IgD-negative memory B cell (primary cell): Measurements from ENCODE around the gene COL12A1. TPM values are rescaled to one million over a fixed set of nuclear protein-coding genes. Genes with fewer than 3 reads are reported as not detected.

Experiments used
- H3K27ac Mint-ChIP-seq, 3 donors: one replicate each; pipeline ENCODE4 v1.8.0; 2020 to 2022; ENCODE audit warnings: mild to moderate bottlenecking in 3 of 3, mixed read lengths in 3 of 3, moderate library complexity in 1 of 3
- H3K27me3 Mint-ChIP-seq: one replicate; pipeline ENCODE4 v1.8.0; 2021; ENCODE audit warnings: mixed read lengths
- H3K36me3 Mint-ChIP-seq: one replicate; pipeline ENCODE4 v1.8.0; 2020; ENCODE audit warnings: mild to moderate bottlenecking, mixed read lengths
- H3K4me1 Mint-ChIP-seq, 3 donors: one replicate each; pipeline ENCODE4 v1.8.0; 2020 to 2022; ENCODE audit warnings: mixed read lengths in 3 of 3, mild to moderate bottlenecking in 1 of 3
- H3K4me3 Mint-ChIP-seq, 4 donors: one replicate each; pipeline ENCODE4 v1.8.0; 2020 to 2022; ENCODE audit warnings: mild to moderate bottlenecking in 4 of 4, mixed read lengths in 4 of 4, moderate library complexity in 3 of 4
- H3K9me3 Mint-ChIP-seq, 3 donors: one replicate each; pipeline ENCODE4 v1.8.0; 2020 to 2021; ENCODE audit warnings: mixed read lengths in 3 of 3, mild to moderate bottlenecking in 1 of 3
- polyA plus RNA-seq: library from polyadenylated mRNA; unstranded; fragments of 300-500 nt; fragmentation: Illumina TruSeq; gene quantifications from one replicate; pipeline ENCODE4 v1.2.3, GENCODE V29; 2021

The COL12A1 gene
- polyA plus RNA-seq, 1 donor from 2014 or later: not detected

- no peak overlapping the region for H3K4me3 Mint-ChIP-seq
- H3K27me3 Mint-ChIP-seq: peaks cover 6% of the 10 kb centered on the region
- H3K36me3 Mint-ChIP-seq: no peaks in the 10 kb centered on the region
- H3K4me1 Mint-ChIP-seq: no peaks in the 10 kb centered on the region
- H3K27ac Mint-ChIP-seq: no peak overlapping the region
- peaks cover 0 to 2% (median 0%) of the 10 kb centered on the region in 3 donors for H3K9me3 Mint-ChIP-seq
Measured at GRCh38 chr6:75176076-75176582, 29.7 kb downstream of the COL12A1 start.

GRCh38 chr6:75171986-75172385 is 33.9 kb downstream of the COL12A1 start:
- Mint-ChIP-seq H3K4me3 (no peak overlapping the region), H3K4me1 (no peaks in the 10 kb centered on the region), H3K9me3 (peaks cover 0 to 2% (median 0%) of the 10 kb centered on the region in 3 donors), H3K36me3 (no peaks in the 10 kb centered on the region), H3K27ac (no peak overlapping the region), H3K27me3 (peaks cover 8% of the 10 kb centered on the region)

- no peak overlapping the region for H3K4me3 Mint-ChIP-seq
- H3K36me3 Mint-ChIP-seq: no peaks in the 10 kb centered on the region
- H3K27me3 Mint-ChIP-seq: peaks cover 8% of the 10 kb centered on the region
- H3K27ac Mint-ChIP-seq: no peak overlapping the region
- no peaks in the 10 kb centered on the region for H3K4me1 Mint-ChIP-seq
- peaks cover 0 to 2% (median 0%) of the 10 kb centered on the region in 3 donors for H3K9me3 Mint-ChIP-seq
Measured at GRCh38 chr6:75171567-75171966, 34.3 kb downstream of the COL12A1 start.

GRCh38 chr6:75170691-75171560 is 34.9 kb downstream of the COL12A1 start:
- Mint-ChIP-seq H3K36me3 (no peaks in the 10 kb centered on the region), H3K9me3 (peaks cover 0 to 2% (median 0%) of the 10 kb centered on the region in 3 donors), H3K27me3 (peaks cover 8% of the 10 kb centered on the region), H3K27ac (no peak overlapping the region), H3K4me1 (no peaks in the 10 kb centered on the region), H3K4me3 (no peak overlapping the region)

GRCh38 chr6:75169689-75170586 is 35.9 kb downstream of the COL12A1 start:
- Mint-ChIP-seq H3K27me3 (peaks cover 6% of the 10 kb centered on the region), H3K36me3 (no peaks in the 10 kb centered on the region), H3K27ac (no peak overlapping the region), H3K4me3 (no peak overlapping the region), H3K9me3 (peaks cover 0 to under 1% (median 0%) of the 10 kb centered on the region in 3 donors), H3K4me1 (no peaks in the 10 kb centered on the region)

GRCh38 chr6:75167851-75168250 is 38.0 kb downstream of the COL12A1 start:
- H3K4me1 Mint-ChIP-seq: no peaks in the 10 kb centered on the region
- no peak overlapping the region for H3K4me3 Mint-ChIP-seq
- no peaks in the 10 kb centered on the region for H3K36me3 Mint-ChIP-seq
- no peak overlapping the region for H3K27ac Mint-ChIP-seq
- peaks cover 10% of the 10 kb centered on the region for H3K27me3 Mint-ChIP-seq
- H3K9me3 Mint-ChIP-seq: peaks cover 0 to 4% (median 0%) of the 10 kb centered on the region in 3 donors

GRCh38 chr6:75167325-75167724 is 38.5 kb downstream of the COL12A1 start:
- Mint-ChIP-seq H3K27ac (no peak overlapping the region), H3K27me3 (peaks cover 10% of the 10 kb centered on the region), H3K36me3 (no peaks in the 10 kb centered on the region), H3K4me1 (no peaks in the 10 kb centered on the region), H3K9me3 (peaks cover 0 to 4% (median 0%) of the 10 kb centered on the region in 3 donors), H3K4me3 (no peak overlapping the region)

- H3K4me3 Mint-ChIP-seq: no peak overlapping the region
- no peaks in the 10 kb centered on the region for H3K4me1 Mint-ChIP-seq
- no peak overlapping the region for H3K27ac Mint-ChIP-seq
- peaks cover 10% of the 10 kb centered on the region for H3K27me3 Mint-ChIP-seq
- no peaks in the 10 kb centered on the region for H3K36me3 Mint-ChIP-seq
- H3K9me3 Mint-ChIP-seq: peaks cover 0 to 4% (median 0%) of the 10 kb centered on the region in 3 donors
Measured at GRCh38 chr6:75166773-75167172, 39.1 kb downstream of the COL12A1 start.

GRCh38 chr6:75166236-75166635 is 39.6 kb downstream of the COL12A1 start:
- Mint-ChIP-seq H3K4me3 (no peak overlapping the region), H3K27ac (no peak overlapping the region), H3K9me3 (peaks cover 0 to 4% (median 0%) of the 10 kb centered on the region in 3 donors), H3K27me3 (peaks cover 11% of the 10 kb centered on the region), H3K4me1 (no peaks in the 10 kb centered on the region), H3K36me3 (no peaks in the 10 kb centered on the region)

GRCh38 chr6:75158176-75158575 is 47.7 kb downstream of the COL12A1 start:
- Mint-ChIP-seq H3K36me3 (no peaks in the 10 kb centered on the region), H3K27ac (no peak overlapping the region), H3K9me3 (peaks cover 0 to 4% (median 1%) of the 10 kb centered on the region in 3 donors), H3K4me3 (no peak overlapping the region), H3K4me1 (no peaks in the 10 kb centered on the region), H3K27me3 (peaks cover 4% of the 10 kb centered on the region)

GRCh38 chr6:75157336-75157735 is 48.5 kb downstream of the COL12A1 start:
- Mint-ChIP-seq H3K4me1 (no peaks in the 10 kb centered on the region), H3K27me3 (peaks cover 3% of the 10 kb centered on the region), H3K4me3 (no peak overlapping the region), H3K36me3 (no peaks in the 10 kb centered on the region), H3K9me3 (peaks cover 0 to 1% (median 1%) of the 10 kb centered on the region in 3 donors), H3K27ac (no peak overlapping the region)

- Mint-ChIP-seq H3K9me3 (peaks cover 0 to 1% (median 1%) of the 10 kb centered on the region in 3 donors), H3K27ac (no peak overlapping the region), H3K36me3 (no peaks in the 10 kb centered on the region), H3K4me3 (no peak overlapping the region), H3K4me1 (no peaks in the 10 kb centered on the region), H3K27me3 (peaks cover 2% of the 10 kb centered on the region)
Measured at GRCh38 chr6:75156186-75156878, 49.5 kb downstream of the COL12A1 start.

GRCh38 chr6:75155631-75156030 is 50.2 kb downstream of the COL12A1 start:
- Mint-ChIP-seq H3K27ac (no peak overlapping the region), H3K4me3 (no peak overlapping the region), H3K36me3 (no peaks in the 10 kb centered on the region), H3K4me1 (no peaks in the 10 kb centered on the region), H3K9me3 (peaks cover 0 to 1% (median 1%) of the 10 kb centered on the region in 3 donors), H3K27me3 (peaks cover 2% of the 10 kb centered on the region)

GRCh38 chr6:75154973-75155372 is 50.9 kb downstream of the COL12A1 start:
- no peaks in the 10 kb centered on the region for H3K36me3 Mint-ChIP-seq
- H3K27ac Mint-ChIP-seq: no peak overlapping the region
- no peak overlapping the region for H3K4me3 Mint-ChIP-seq
- peaks cover 2% of the 10 kb centered on the region for H3K27me3 Mint-ChIP-seq
- H3K9me3 Mint-ChIP-seq: peaks cover 0 to 1% (median 1%) of the 10 kb centered on the region in 3 donors
- H3K4me1 Mint-ChIP-seq: no peaks in the 10 kb centered on the region
